HL-60 (cell line): ENCODE data around the gene MDM2.

Source experiments
- POLR2AphosphoS5 ChIP-seq: IDR thresholded peaks from 2 replicates; pipeline ENCODE4 v1.6.1; 2012; ENCODE audit warnings: low read depth
- TF ChIP-seq, protein P1 (sequence below): IDR thresholded peaks from one replicate; pipeline ENCODE4 v1.5.1; 2011; ENCODE audit warnings: low read length, control low read depth, inconsistent platforms; ENCODE audit not compliant: insufficient read depth
- TF ChIP-seq, protein P2 (sequence below): IDR thresholded peaks from 2 replicates; pipeline ENCODE4 v1.6.1; 2012; ENCODE audit warnings: low read depth; ENCODE audit not compliant: insufficient replicate concordance

DNA sequence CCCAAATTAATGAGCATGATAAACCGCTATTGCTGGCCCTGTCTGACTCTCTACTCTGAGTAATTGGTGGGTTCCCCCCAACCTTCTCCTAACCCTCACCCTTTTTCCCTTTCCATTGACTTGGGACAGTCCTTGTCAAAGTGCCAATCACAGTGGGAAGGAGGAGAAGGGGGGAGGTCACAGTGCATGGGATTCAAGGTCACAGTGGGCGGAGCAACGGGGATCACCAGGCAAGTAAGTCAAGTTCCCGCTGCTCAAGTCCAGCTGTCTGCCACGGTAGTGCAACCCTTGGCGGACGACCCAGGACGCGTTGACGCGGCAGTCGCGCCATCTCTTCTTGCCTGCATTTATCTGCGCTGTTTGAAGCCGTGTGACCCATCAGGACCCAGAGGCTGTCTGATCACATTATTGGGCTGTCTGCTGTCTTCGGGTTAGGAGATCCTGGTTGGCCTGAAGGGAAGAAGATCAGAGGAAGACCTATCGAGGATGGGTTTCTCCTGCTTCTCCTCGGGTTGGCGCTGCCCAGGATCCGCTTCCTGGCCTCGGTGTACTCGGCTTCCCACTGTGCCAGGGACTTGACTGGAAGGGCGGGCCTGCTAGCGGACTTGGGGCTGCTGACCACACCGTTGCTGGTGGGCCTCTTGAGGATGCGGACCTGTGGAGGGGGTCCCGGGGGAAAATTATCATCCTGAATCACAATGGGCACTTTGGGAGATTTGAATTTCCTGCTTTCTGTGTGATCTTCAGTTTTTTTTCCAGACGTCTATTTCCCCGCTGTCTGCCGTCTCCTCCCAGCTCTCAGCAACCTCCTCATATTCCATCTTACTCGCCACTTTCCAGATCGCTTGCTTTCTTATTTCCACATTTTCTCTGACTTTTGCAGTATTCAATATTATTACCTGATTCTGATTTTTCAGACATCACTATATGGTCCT, 3.1 kb upstream of the MDM2 start:
- TF ChIP-seq, protein P1, sequence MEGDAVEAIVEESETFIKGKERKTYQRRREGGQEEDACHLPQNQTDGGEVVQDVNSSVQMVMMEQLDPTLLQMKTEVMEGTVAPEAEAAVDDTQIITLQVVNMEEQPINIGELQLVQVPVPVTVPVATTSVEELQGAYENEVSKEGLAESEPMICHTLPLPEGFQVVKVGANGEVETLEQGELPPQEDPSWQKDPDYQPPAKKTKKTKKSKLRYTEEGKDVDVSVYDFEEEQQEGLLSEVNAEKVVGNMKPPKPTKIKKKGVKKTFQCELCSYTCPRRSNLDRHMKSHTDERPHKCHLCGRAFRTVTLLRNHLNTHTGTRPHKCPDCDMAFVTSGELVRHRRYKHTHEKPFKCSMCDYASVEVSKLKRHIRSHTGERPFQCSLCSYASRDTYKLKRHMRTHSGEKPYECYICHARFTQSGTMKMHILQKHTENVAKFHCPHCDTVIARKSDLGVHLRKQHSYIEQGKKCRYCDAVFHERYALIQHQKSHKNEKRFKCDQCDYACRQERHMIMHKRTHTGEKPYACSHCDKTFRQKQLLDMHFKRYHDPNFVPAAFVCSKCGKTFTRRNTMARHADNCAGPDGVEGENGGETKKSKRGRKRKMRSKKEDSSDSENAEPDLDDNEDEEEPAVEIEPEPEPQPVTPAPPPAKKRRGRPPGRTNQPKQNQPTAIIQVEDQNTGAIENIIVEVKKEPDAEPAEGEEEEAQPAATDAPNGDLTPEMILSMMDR, result no peak
- TF ChIP-seq, protein P2, sequence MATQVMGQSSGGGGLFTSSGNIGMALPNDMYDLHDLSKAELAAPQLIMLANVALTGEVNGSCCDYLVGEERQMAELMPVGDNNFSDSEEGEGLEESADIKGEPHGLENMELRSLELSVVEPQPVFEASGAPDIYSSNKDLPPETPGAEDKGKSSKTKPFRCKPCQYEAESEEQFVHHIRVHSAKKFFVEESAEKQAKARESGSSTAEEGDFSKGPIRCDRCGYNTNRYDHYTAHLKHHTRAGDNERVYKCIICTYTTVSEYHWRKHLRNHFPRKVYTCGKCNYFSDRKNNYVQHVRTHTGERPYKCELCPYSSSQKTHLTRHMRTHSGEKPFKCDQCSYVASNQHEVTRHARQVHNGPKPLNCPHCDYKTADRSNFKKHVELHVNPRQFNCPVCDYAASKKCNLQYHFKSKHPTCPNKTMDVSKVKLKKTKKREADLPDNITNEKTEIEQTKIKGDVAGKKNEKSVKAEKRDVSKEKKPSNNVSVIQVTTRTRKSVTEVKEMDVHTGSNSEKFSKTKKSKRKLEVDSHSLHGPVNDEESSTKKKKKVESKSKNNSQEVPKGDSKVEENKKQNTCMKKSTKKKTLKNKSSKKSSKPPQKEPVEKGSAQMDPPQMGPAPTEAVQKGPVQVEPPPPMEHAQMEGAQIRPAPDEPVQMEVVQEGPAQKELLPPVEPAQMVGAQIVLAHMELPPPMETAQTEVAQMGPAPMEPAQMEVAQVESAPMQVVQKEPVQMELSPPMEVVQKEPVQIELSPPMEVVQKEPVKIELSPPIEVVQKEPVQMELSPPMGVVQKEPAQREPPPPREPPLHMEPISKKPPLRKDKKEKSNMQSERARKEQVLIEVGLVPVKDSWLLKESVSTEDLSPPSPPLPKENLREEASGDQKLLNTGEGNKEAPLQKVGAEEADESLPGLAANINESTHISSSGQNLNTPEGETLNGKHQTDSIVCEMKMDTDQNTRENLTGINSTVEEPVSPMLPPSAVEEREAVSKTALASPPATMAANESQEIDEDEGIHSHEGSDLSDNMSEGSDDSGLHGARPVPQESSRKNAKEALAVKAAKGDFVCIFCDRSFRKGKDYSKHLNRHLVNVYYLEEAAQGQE, result no peak
- no peak for TF ChIP-seq POLR2AphosphoS5
